Heart left ventricle (tissue), 16 donors: Measurements from ENCODE around the gene TRABD2A. TPM values are rescaled to one million over a fixed set of nuclear protein-coding genes. Genes with fewer than 3 reads are reported as not detected.
A peak's percentile ranks its signal among the peaks of the same experiment; 100 is the strongest.

ENCODE experiments used
- ATAC-seq, 4 donors: fragments of 200-7000 bp; cut with Tn5 transposase; one replicate each; pipeline ENCODE4 v1.9.1; 2020 to 2022; ENCODE audit warnings: moderate library complexity in 4 of 4, mild to moderate bottlenecking in 3 of 4, moderate number of reproducible peaks in 1 of 4
- DNase-seq, 5 donors: peaks; one replicate each; pipeline ENCODE4 v3.0.0-alpha.2; 2020
- H3K27ac ChIP-seq, 12 donors: fragments of 200-600 bp; sonication (generic) in 4 of 12; one replicate each; pipeline versions ENCODE4 v1.5.0 to v1.8.0; 2016 to 2022; ENCODE audit warnings: mild to moderate bottlenecking in 2 of 12
- H3K27me3 ChIP-seq, 9 donors: fragments of 200-600 bp; sonication (generic) in 2 of 9; one replicate each; pipeline versions ENCODE4 v1.5.1 to v1.8.0; 2016 to 2022; ENCODE audit warnings: mild to moderate bottlenecking in 3 of 9
- H3K36me3 ChIP-seq, 9 donors: fragments of 200-600 bp; sonication (generic) in 2 of 9; one replicate each; pipeline versions ENCODE4 v1.5.0 to v1.8.0; 2018 to 2022; ENCODE audit warnings: mild to moderate bottlenecking in 2 of 9
- H3K4me1 ChIP-seq, 12 donors: fragments of 200-600 bp; sonication (generic) in 4 of 12; one replicate each; pipeline versions ENCODE4 v1.5.0 to v1.8.0; 2016 to 2022; ENCODE audit warnings: mild to moderate bottlenecking in 3 of 12
- H3K4me3 ChIP-seq, 12 donors: fragments of 200-600 bp; sonication (generic) in 4 of 12; one replicate each; pipeline versions ENCODE4 v1.5.0 to v1.8.0; 2017 to 2022; ENCODE audit warnings: mild to moderate bottlenecking in 9 of 12, moderate library complexity in 4 of 12
- H3K9me3 ChIP-seq, 12 donors: fragments of 200-600 bp; sonication (generic) in 4 of 12; one replicate each; pipeline versions ENCODE4 v1.5.0 to v1.8.0; 2016 to 2022; ENCODE audit warnings: mild to moderate bottlenecking in 1 of 12
- CTCF ChIP-seq, 12 donors: fragments of 200-600 bp; sonication (generic) in 4 of 12; IDR thresholded peaks; one replicate each; pipeline versions ENCODE4 v1.5.0 to v1.8.0; 2018 to 2022; ENCODE audit warnings: antibody characterized with exemption in 12 of 12, mild to moderate bottlenecking in 5 of 12
- POLR2A ChIP-seq, 2 donors: fragments of 450-650 bp; IDR thresholded peaks; one replicate each; pipeline ENCODE4 v1.6.1; 2017; ENCODE audit warnings: antibody characterized with exemption in 2 of 2, mild to moderate bottlenecking in 2 of 2, moderate library complexity in 2 of 2
- WGBS, 4 donors: extraction: QIAGEN DNeasy Blood & Tissue Kit in 2 of 4; methylation state at CpG; one replicate each; pipeline versions ENCODE4 v1.1.5 to v1.1.7; 2013 to 2018; 5-methylcytosine and 5-hydroxymethylcytosine counted together
- intact Hi-C, 10 donors: fragments of 100-400 bp; cut with DNase I; formaldehyde crosslinking; loops; one replicate each; pipeline versions ENCODE4 v1.11.1 to v1.14.2; 2022
- polyA plus RNA-seq, 2 donors: library from polyadenylated mRNA; stranded (reverse); fragments of 200-250 nt; gene quantifications; one replicate each; pipeline ENCODE4 v1.2.3, GENCODE V29; 2013
- total RNA-seq, 9 donors: library from RNA; depleted of rRNA in 2 of 9; stranded (reverse); fragments of >200 nt in 2 of 9; fragmentation: NEBNext Ultra II Directional in 3 of 9; extraction: Animal tissue kit (Norgen Biotek cat#: 25700) in 3 of 9; gene quantifications; one replicate each; pipeline versions ENCODE4 v1.1.0 to v1.2.4, GENCODE V29; 2016 to 2023
- donor health status: ischemic (EF 13 %, LVEDD 7.1; RV severe dilation, severe dysfunction).
- donor health status: healthy with polysubstance abuse.
- donor health status: DM: no; HTN: yes; CAD: no.
- donor health status: DM: no; HTN: no; CAD: no.
- donor health status: ischemic (EF 25% LVEDD 6.9; RV normal size, moderate dysfunction).
- donor health status: ischemic (EF 25% LVEDD 5.7; RV mildly dilated, moderate dysfunction).
- donor health status: healthy.
- donor health status: DM: yes; HTN: yes; CAD: no.
- donor health status: ischemic (EF 35%, LVEDD 5.7; RV mildly dilated, moderate dysfunction).
- donor health status: nonischemic (EF 11% LVEDD 7.7; RV severe dilation, severe dysfunction).
- donor health status: DM: yes; HTN: yes; CAD: no.
- donor health status: PGD.
- donor health status: ischemic (EF 29% LVEDD 5.4; RV normal size, mild dysfunction).
- donor health status: nonischemic (EF 23%, LVEDD 6.1; RV moderate dilation, normal function).

TRABD2A gene
- total and polyA plus RNA-seq, 11 donors = 0.42 to 3.9 (median 0.97) TPM; not detected in 1

GRCh38 chr2:84925336-84925723 is 44.4 kb upstream of the TRABD2A start:
- ATAC-seq (peak in 2 of 4 donors; percentile 1 to 3), DNase-seq (no peak)
- intact Hi-C loops = loop anchor here in 9 of 10 donors (1.0 to 10.0 kb wide), 10 partner anchors 19 to 433 kb away; partner anchors contain the start of genes TRABD2A (in 2 of the 9) and TMSB10 (in 1 of the 9)
- Histone ChIP-seq H3K4me1 (peaks cover 3 to 41% (median 23%) of the 10 kb centered on the region in 12 donors), H3K27ac (peak overlapping the region in 11 of 12 donors; percentile 38 to 94 (median 85)), H3K27me3 (no peaks in the 10 kb centered on the region), H3K36me3 (no peaks in the 10 kb centered on the region), H3K9me3 (no peaks in the 10 kb centered on the region), H3K4me3 (peak overlapping the region in 4 of 12 donors; percentile 36 to 60 (median 46))
- WGBS, 4 donors = 97 to 100% (median 99%) methylated on average over 2 of the region's 2 CpGs
- TF ChIP-seq POLR2A (IDR thresholded peaks at IDR 0.05) (no peak), CTCF (IDR thresholded peaks at IDR 0.05) (no peak)

GRCh38 chr2:84924173-84925106 is 43.6 kb upstream of the TRABD2A start:
- Histone ChIP-seq H3K4me3 (peak overlapping the region in 8 of 12 donors; percentile 12 to 45 (median 35)), H3K27me3 (no peaks in the 10 kb centered on the region), H3K4me1 (peaks cover 7 to 49% (median 25%) of the 10 kb centered on the region in 12 donors), H3K36me3 (no peaks in the 10 kb centered on the region), H3K9me3 (no peaks in the 10 kb centered on the region), H3K27ac (peak overlapping the region; percentile 71 to 94 (median 85))
- no peak for TF ChIP-seq CTCF (IDR thresholded peaks at IDR 0.05)
- TF ChIP-seq POLR2A (IDR thresholded peaks at IDR 0.05) = peak in 1 of 2 donors; percentile 18
- DNase-seq (peak in 4 of 5 donors; percentile 44 to 81 (median 74)), ATAC-seq (peak; percentile 37 to 80 (median 58))
- 53 to 66% (median 61%) methylated on average over 9 of the region's 9 CpGs for WGBS, 4 donors
- intact Hi-C loops = loop anchor here in 9 of 10 donors (1.0 to 10.0 kb wide), 11 partner anchors 18 to 432 kb away; partner anchors contain the start of genes TMSB10 (in 2 of the 9) and TRABD2A (in 2 of the 9)

- Histone ChIP-seq H3K4me1 (peaks cover 7 to 55% (median 25%) of the 10 kb centered on the region in 12 donors), H3K27me3 (no peaks in the 10 kb centered on the region), H3K9me3 (no peaks in the 10 kb centered on the region), H3K36me3 (no peaks in the 10 kb centered on the region), H3K4me3 (no peak overlapping the region), H3K27ac (peak overlapping the region in 8 of 12 donors; percentile 76 to 94 (median 85))
- ATAC-seq (no peak), DNase-seq (no peak)
- intact Hi-C loops = loop anchor here in 3 of 10 donors (10.0 kb wide), 2 partner anchors 362 to 382 kb away; no protein-coding TSS in a partner anchor
- TF ChIP-seq CTCF (IDR thresholded peaks at IDR 0.05) (no peak), POLR2A (IDR thresholded peaks at IDR 0.05) (no peak)
Observed at GRCh38 chr2:84923009-84923408, 42.1 kb upstream of the TRABD2A start.
